Activated naive CD8-positive, alpha-beta T cell treated with anti-CD3 and anti-CD28 coated beads, Interleukin-2, amount 50 U/mL, for 24 hours (primary cell): ENCODE measurements around the gene RHO.
A peak's percentile ranks its signal among the peaks of the same experiment; 100 is the strongest.

Source experiments
- ATAC-seq: fragments of 150-1000 bp; cut with Tn5 transposase; one replicate; pipeline ENCODE4 v1.10.0; 2021
- DNase-seq: peaks from one replicate; pipeline ENCODE4 v3.0.0; 2021
- H3K27ac Mint-ChIP-seq: one replicate; pipeline ENCODE4 v1.8.0; 2021; ENCODE audit warnings: mild to moderate bottlenecking, mixed read lengths
- H3K27me3 Mint-ChIP-seq: one replicate; pipeline ENCODE4 v1.8.0; 2021; ENCODE audit warnings: mixed read lengths
- H3K36me3 Mint-ChIP-seq: one replicate; pipeline ENCODE4 v1.8.0; 2021; ENCODE audit warnings: low read depth, mixed read lengths
- H3K4me1 Mint-ChIP-seq: one replicate; pipeline ENCODE4 v1.8.0; 2021; ENCODE audit warnings: mixed read lengths
- H3K4me3 Mint-ChIP-seq: one replicate; pipeline ENCODE4 v1.8.0; 2021; ENCODE audit warnings: mild to moderate bottlenecking, moderate library complexity, mixed read lengths
- H3K9me3 Mint-ChIP-seq: one replicate; pipeline ENCODE4 v1.8.0; 2021; ENCODE audit warnings: mixed read lengths

The RHO gene

GRCh38 chr3:129562803-129563202, 34.4 kb downstream of the RHO start:
- H3K4me1 Mint-ChIP-seq = peaks cover 9% of the 10 kb centered on the region
- H3K36me3 Mint-ChIP-seq = no peaks in the 10 kb centered on the region
- ATAC-seq = no peak
- H3K27me3 Mint-ChIP-seq = no peaks in the 10 kb centered on the region
- H3K27ac Mint-ChIP-seq = no peak overlapping the region
- DNase-seq = no peak
- H3K4me3 Mint-ChIP-seq = no peak overlapping the region
- no peaks in the 10 kb centered on the region for H3K9me3 Mint-ChIP-seq

DNA sequence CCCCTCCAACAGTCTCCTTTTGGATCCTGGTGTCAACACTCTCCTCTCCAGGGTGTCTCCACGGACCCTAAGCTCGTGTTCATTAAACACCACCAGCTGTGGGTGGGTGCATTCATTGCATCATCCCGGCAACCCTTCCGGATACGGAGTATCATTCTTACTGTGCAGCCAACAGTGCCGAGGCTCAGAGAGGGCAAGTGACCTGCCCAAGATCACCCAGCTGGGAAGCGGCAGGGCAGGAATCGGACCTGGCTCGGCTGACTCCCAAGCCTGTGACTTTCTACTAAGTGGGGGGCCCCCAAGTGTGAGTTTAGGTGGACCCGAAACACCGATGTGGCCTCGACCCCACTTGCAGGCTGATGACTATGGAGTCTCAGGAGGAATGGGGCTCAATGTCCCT, 34.9 kb downstream of the RHO start:
- H3K27me3 Mint-ChIP-seq = no peaks in the 10 kb centered on the region
- H3K4me3 Mint-ChIP-seq = no peak overlapping the region
- H3K27ac Mint-ChIP-seq = no peak overlapping the region
- H3K9me3 Mint-ChIP-seq = no peaks in the 10 kb centered on the region
- peaks cover 6% of the 10 kb centered on the region for H3K4me1 Mint-ChIP-seq
- no peak for ATAC-seq
- no peaks in the 10 kb centered on the region for H3K36me3 Mint-ChIP-seq
- no peak for DNase-seq

DNA sequence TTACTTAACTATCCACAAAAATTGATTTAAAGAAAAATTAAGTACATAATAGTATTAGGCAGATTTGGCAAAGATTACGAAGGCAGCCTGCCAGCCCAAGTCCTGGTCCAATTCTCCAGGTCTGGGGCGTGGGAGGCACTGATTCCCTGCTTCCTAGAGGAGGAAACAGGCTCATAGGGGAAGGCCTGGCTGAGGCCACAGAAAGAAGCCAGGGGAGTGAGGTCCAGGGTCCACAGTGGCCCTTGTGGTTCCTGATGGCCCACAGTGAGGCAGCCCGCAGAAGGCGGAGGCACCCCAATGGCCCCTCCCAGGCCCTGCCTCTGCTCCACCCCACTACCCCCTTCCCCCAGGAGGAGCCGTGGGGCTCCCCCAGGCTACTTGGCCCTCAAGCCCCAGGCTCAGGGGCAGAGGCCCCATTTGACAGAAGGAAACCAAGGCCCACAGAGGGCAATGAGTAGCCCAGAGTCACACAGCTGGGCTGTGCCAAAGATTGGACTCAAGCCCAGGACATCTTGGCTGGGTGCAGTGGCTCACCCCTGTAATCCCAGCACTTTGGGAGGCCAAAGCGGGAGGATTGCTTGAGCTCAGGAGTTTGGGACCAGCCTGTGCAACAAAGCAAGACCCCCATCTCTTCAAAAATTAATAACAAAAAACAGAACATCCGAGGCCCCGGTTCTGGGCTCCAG, 35.6 kb downstream of the RHO start:
- ATAC-seq = no peak
- Mint-ChIP-seq H3K4me1 (peaks cover 5% of the 10 kb centered on the region), H3K27me3 (no peaks in the 10 kb centered on the region), H3K4me3 (no peak overlapping the region), H3K27ac (no peak overlapping the region), H3K36me3 (no peaks in the 10 kb centered on the region), H3K9me3 (no peaks in the 10 kb centered on the region)
- no peak for DNase-seq

DNA sequence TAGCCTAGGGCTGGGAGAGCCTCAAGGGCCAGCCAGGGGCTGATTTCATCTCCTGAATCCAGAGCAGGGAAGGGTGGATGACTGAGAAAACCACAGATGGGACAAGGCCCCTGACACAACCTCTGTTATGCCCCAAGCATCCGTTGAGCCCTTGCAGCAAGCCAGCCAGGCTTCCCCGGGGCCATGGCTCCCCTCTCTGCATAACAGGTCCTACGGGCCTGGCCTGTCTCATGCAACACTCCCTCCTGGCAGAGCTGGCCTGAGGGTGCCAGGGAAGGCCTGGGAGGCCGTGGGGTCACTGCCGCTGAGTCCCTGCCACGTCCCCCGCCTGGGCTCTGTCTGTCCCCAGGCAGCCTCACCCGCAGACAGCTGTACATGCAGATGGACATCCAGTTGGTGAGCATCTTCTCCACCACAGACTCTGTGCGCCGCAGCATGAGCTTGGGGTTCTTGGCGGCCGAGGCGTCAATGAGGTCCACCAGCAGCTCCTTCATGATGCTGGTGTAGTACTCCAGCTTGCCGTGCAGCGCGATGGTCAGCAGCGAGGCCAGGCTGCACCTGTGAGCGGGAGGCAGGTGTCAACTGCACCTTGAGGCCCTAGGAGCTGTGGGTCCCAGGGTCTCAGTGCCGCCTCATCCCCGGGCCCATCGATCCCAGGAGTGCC, 36.7 kb downstream of the RHO start:
- DNase-seq = no peak
- Mint-ChIP-seq H3K9me3 (no peaks in the 10 kb centered on the region), H3K36me3 (no peaks in the 10 kb centered on the region), H3K27me3 (no peaks in the 10 kb centered on the region), H3K4me3 (no peak overlapping the region), H3K27ac (no peak overlapping the region), H3K4me1 (peaks cover 5% of the 10 kb centered on the region)
- ATAC-seq = no peak

- Mint-ChIP-seq H3K4me3 (no peak overlapping the region), H3K27ac (no peak overlapping the region), H3K4me1 (peaks cover 2% of the 10 kb centered on the region), H3K9me3 (no peaks in the 10 kb centered on the region), H3K27me3 (no peaks in the 10 kb centered on the region), H3K36me3 (no peaks in the 10 kb centered on the region)
- no peak for DNase-seq
- ATAC-seq = no peak
Observed at GRCh38 chr3:129565902-129566301, 37.5 kb downstream of the RHO start.

DNA sequence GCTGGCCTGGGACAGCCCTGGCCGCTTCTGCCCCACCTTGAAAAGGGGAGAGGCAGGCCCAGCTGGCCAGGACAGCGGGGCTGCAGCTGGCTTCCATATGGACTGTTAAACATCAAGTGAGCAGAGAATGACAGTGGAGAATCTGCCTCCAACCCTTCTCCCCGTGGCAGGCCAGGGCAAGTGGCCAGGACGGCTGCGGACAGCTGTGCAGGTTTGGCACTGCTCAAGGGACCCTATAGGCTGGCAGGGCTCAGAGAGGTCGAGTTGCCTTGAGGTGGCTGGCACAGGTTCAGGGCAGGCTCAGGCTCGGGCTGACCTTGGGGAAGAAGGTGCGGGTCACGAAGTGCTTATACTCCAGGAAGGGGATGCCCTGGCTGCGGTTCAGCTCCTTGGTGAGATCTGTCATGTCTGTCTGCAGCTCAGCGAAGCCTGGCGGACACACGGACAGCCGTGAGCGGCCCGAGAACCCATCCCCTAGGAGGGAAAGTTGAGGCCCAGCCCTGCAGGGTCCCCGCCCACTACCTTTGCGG, 38.8 kb downstream of the RHO start:
- H3K9me3 Mint-ChIP-seq = no peaks in the 10 kb centered on the region
- H3K4me3 Mint-ChIP-seq = no peak overlapping the region
- DNase-seq (no peak), ATAC-seq (no peak)
- H3K36me3 Mint-ChIP-seq = no peaks in the 10 kb centered on the region
- no peak overlapping the region for H3K27ac Mint-ChIP-seq
- no peaks in the 10 kb centered on the region for H3K27me3 Mint-ChIP-seq
- peaks cover 2% of the 10 kb centered on the region for H3K4me1 Mint-ChIP-seq

- ATAC-seq (no peak), DNase-seq (no peak)
- no peaks in the 10 kb centered on the region for H3K9me3 Mint-ChIP-seq
- no peak overlapping the region for H3K27ac Mint-ChIP-seq
- H3K4me3 Mint-ChIP-seq = no peak overlapping the region
- H3K36me3 Mint-ChIP-seq = no peaks in the 10 kb centered on the region
- H3K4me1 Mint-ChIP-seq = peaks cover 2% of the 10 kb centered on the region
- H3K27me3 Mint-ChIP-seq = no peaks in the 10 kb centered on the region
Observed at GRCh38 chr3:129567939-129568338, 39.5 kb downstream of the RHO start.

DNA sequence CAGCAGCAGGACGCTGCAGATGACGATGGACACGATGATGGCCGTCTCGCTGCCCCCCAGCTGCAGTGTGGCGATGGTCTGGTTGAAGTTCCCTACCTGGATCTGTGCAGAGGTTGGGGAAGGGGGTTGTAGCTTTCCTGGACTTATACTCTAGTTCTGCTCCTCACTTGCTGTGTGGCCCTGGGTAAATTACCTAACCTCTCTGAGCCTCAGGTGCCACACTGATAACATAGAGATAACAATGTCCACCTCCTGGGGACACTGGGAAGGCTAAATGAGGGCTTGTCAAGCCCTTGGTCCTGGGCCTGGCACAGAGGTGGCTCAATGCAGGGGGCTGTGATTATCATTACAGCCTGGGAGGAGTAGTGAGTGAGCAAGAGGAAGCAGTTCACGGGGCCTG, 41.4 kb downstream of the RHO start:
- no peaks in the 10 kb centered on the region for H3K9me3 Mint-ChIP-seq
- peaks cover 2% of the 10 kb centered on the region for H3K27me3 Mint-ChIP-seq
- ATAC-seq (no peak), DNase-seq (no peak)
- H3K4me1 Mint-ChIP-seq = peaks cover 2% of the 10 kb centered on the region
- no peaks in the 10 kb centered on the region for H3K36me3 Mint-ChIP-seq
- no peak overlapping the region for H3K27ac Mint-ChIP-seq
- no peak overlapping the region for H3K4me3 Mint-ChIP-seq

DNA sequence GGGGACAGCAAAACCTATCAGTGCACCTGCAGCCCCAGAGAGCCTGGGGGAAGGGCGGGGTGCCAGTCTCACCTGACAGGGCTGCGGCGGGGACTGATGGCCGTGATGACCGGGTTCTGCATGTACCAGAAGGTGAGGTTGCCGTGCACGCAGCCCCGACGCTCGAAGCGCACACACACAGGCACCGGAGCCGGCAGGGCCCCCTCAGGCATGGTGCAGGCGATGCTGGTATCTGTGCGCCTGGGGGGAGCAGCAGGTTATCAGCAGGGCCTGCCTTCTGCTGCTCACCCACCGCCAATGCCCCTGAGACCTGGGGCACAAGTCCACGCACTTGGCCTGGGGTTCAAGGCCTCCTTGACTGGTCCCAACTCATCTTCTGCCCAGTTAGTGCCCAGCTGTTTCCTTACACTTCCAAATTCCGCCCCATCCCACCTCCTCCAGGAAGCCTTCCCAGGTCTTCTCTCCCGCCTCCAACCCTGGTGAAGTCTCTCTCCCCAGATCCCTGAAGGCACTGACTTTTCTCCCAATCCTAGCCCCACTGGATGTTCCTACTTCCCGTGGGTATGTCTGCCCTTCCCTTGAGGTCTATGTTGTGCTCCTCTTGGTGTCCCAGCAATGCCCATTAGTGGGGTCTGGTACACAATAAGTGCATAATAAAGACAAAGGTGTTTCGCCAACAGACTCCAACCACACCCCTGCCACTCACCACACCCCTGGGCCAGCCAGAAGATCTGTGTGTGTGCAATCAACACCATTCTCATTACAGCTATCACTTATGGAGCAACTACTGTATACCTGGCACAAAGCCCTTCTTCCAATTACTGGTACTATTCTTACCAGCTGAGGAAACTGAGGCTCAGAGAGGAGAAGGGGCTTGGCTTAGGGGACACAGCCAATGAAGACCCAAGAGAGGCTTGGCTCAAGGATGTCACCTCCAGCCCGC, 43.4 kb downstream of the RHO start:
- ATAC-seq (no peak), DNase-seq (no peak)
- peaks cover 2% of the 10 kb centered on the region for H3K27me3 Mint-ChIP-seq
- H3K4me3 Mint-ChIP-seq = no peak overlapping the region
- no peaks in the 10 kb centered on the region for H3K9me3 Mint-ChIP-seq
- no peak overlapping the region for H3K27ac Mint-ChIP-seq
- peaks cover 20% of the 10 kb centered on the region for H3K4me1 Mint-ChIP-seq
- no peaks in the 10 kb centered on the region for H3K36me3 Mint-ChIP-seq

DNA sequence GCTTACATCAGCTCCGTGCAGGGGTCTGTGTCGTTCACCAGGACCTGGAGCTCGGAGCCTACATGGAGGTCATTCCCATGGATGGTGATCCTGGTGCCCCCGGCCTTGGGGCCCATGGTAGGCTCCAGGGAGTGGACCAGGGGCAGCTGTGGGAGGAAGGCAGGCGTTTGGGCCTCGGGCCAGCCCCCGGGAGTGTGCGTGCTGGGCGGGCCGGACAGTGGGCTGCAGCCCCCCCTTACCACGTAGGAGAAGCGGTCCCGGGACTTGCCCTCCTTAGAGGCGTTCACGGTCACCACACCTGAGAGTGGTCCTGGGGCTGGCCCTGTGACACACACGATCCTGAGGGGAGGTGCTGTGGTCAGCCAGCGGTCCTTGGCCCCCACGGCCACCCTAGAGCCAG, 44.2 kb downstream of the RHO start:
- H3K4me3 Mint-ChIP-seq = no peak overlapping the region
- no peak overlapping the region for H3K27ac Mint-ChIP-seq
- H3K36me3 Mint-ChIP-seq = no peaks in the 10 kb centered on the region
- DNase-seq = no peak
- peaks cover 2% of the 10 kb centered on the region for H3K27me3 Mint-ChIP-seq
- ATAC-seq = no peak
- peaks cover 23% of the 10 kb centered on the region for H3K4me1 Mint-ChIP-seq
- H3K9me3 Mint-ChIP-seq = no peaks in the 10 kb centered on the region

DNA sequence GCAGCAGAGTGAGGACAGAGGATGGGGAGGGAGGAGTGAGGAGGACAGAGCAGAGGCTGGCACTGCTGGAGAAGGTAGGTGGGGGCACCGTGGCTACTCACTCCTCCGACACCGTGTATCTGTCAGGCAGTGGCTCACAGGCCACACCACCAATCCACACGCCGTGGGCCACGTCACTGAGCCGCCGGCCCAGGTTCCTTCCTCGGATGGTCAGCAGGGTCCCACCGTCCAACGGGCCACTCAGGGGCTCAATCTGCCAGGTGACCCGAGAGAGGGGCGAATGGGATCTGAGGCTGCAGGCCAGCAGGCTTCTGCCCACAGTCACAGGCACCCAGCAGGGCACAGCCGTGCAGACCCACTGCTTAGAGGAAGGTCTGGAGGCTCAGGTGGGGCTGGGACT, 45.1 kb downstream of the RHO start:
- DNase-seq (no peak), ATAC-seq (no peak)
- H3K4me3 Mint-ChIP-seq = no peak overlapping the region
- H3K27ac Mint-ChIP-seq = no peak overlapping the region
- H3K27me3 Mint-ChIP-seq = peaks cover 2% of the 10 kb centered on the region
- H3K36me3 Mint-ChIP-seq = no peaks in the 10 kb centered on the region
- H3K9me3 Mint-ChIP-seq = no peaks in the 10 kb centered on the region
- peaks cover 31% of the 10 kb centered on the region for H3K4me1 Mint-ChIP-seq

DNA sequence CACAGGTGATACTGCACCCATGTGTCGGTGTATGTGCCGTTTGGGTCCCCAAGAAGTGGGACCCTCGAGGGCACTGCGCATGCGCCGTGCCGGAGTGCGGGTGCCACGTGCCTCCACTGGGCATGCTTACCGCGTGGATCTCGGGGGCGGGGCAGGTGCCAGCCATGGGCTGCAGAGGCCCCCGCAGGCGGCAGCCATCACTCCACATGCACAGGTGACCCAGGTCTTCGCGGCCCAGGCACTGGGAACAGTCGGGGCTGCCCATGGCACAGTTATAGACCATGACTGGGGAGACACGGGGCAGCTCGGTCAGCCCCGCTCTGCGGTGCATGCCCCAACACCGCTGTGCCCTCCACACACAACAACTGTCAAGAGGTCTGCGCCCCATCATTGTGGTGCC, 45.8 kb downstream of the RHO start:
- H3K36me3 Mint-ChIP-seq = no peaks in the 10 kb centered on the region
- H3K4me1 Mint-ChIP-seq = peaks cover 34% of the 10 kb centered on the region
- ATAC-seq = no peak
- peaks cover 2% of the 10 kb centered on the region for H3K27me3 Mint-ChIP-seq
- no peak overlapping the region for H3K27ac Mint-ChIP-seq
- H3K9me3 Mint-ChIP-seq = no peaks in the 10 kb centered on the region
- no peak overlapping the region for H3K4me3 Mint-ChIP-seq
- no peak for DNase-seq

- no peak overlapping the region for H3K27ac Mint-ChIP-seq
- ATAC-seq (no peak), DNase-seq (no peak)
- no peak overlapping the region for H3K4me3 Mint-ChIP-seq
- no peaks in the 10 kb centered on the region for H3K9me3 Mint-ChIP-seq
- H3K27me3 Mint-ChIP-seq = peaks cover 2% of the 10 kb centered on the region
- no peaks in the 10 kb centered on the region for H3K36me3 Mint-ChIP-seq
- H3K4me1 Mint-ChIP-seq = peaks cover 34% of the 10 kb centered on the region
Observed at GRCh38 chr3:129575233-129575996, 47.0 kb downstream of the RHO start.

GRCh38 chr3:129575997-129576384, 47.6 kb downstream of the RHO start:
- Mint-ChIP-seq H3K9me3 (no peaks in the 10 kb centered on the region), H3K4me1 (peaks cover 34% of the 10 kb centered on the region), H3K27ac (peak overlapping the region; percentile 59), H3K27me3 (peaks cover 2% of the 10 kb centered on the region), H3K4me3 (no peak overlapping the region), H3K36me3 (no peaks in the 10 kb centered on the region)
- ATAC-seq (no peak), DNase-seq (no peak)
